Thyroid gland (tissue), 4 donors: ENCODE data around the gene PITRM1. TPM values are rescaled to one million over a fixed set of nuclear protein-coding genes. Genes with fewer than 3 reads are reported as not detected.

Experiments used
- DNase-seq, 2 donors: peaks; one replicate each; pipeline ENCODE4 v3.0.0-alpha.2; 2019
- H3K27ac ChIP-seq, 3 donors: fragments of 200-600 bp; sonication (generic); 1 replicate in 2 of 3; 2 replicates in 1 of 3; pipeline ENCODE4 v1.5.1; 2016 to 2019; ENCODE audit warnings: mild to moderate bottlenecking in 1 of 3, moderate library complexity in 1 of 3
- H3K27me3 ChIP-seq: fragments of 200-600 bp; sonication (generic); one replicate; pipeline ENCODE4 v1.5.1; 2019
- H3K36me3 ChIP-seq, 2 donors: fragments of 200-600 bp; sonication (generic); one replicate each; pipeline ENCODE4 v1.5.1; 2016 to 2019
- H3K4me1 ChIP-seq, 2 donors: fragments of 200-600 bp; sonication (generic); one replicate each; pipeline ENCODE4 v1.5.1; 2017 to 2019
- H3K4me3 ChIP-seq, 3 donors: fragments of 200-600 bp; sonication (generic); replicated peaks in 1 of 3; 1 replicate in 2 of 3; 2 replicates in 1 of 3; pipeline ENCODE4 v1.5.1; 2016; ENCODE audit warnings: mild to moderate bottlenecking in 1 of 3
- H3K9me3 ChIP-seq: fragments of 200-600 bp; sonication (generic); one replicate; pipeline ENCODE4 v1.5.1; 2017
- CTCF ChIP-seq, 6 experiments: fragments of 200-600 bp in 3 of 6; fragments of 450-650 bp in 3 of 6; sonication (generic) in 3 of 6; IDR thresholded peaks; one replicate each; pipeline ENCODE4 v1.5.1; 2016 to 2019; ENCODE audit warnings: antibody characterized with exemption in 6 of 6, mild to moderate bottlenecking in 2 of 6, inconsistent platforms in 1 of 6, moderate library complexity in 1 of 6
- POLR2A ChIP-seq, 2 donors: fragments of 450-650 bp; IDR thresholded peaks; one replicate each; pipeline ENCODE4 v1.6.1; 2017; ENCODE audit warnings: antibody characterized with exemption in 2 of 2, mild to moderate bottlenecking in 2 of 2, moderate library complexity in 1 of 2
- WGBS, 2 donors: methylation state at CpG; one replicate each; pipeline ENCODE4 v1.1.5; 2017; 5-methylcytosine and 5-hydroxymethylcytosine counted together
- intact Hi-C: fragments of 100-400 bp; cut with DNase I; formaldehyde crosslinking; loops from one replicate; pipeline ENCODE4 v1.15.1; 2023
- total RNA-seq, 4 donors: library from RNA; depleted of rRNA; stranded (reverse); fragments of >200 nt; gene quantifications; one replicate each; pipeline ENCODE4 v1.2.3, GENCODE V29; 2016

PITRM1 gene
- total RNA-seq, 4 donors from 2014 or later: 68.2 to 107 (median 86.2) TPM

DNA sequence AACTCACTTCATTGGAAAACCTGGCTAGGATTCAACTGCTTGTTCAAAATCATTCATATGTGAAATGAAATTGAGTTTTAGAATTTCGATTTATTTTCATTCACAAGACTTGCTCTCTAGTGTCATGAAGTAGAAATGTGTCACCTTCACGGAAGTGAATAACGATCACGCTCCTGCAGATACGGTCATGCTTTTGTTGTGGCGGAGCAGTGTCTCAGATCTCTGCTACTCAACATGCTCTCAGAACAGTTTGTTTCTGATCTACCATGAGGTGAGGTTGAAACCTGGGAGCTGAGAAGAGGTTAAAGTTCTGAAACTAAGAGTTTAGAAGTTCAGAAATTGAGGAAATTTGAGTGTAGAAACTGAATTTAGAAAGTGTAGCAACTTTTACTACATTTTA lies 13.8 kb upstream of the PITRM1 start:
- no peak for DNase-seq
- intact Hi-C loops: no loop called here
- TF ChIP-seq CTCF (IDR thresholded peaks at IDR 0.05) (no peak), POLR2A (IDR thresholded peaks at IDR 0.05) (no peak)
- Histone ChIP-seq H3K4me3 (no peak overlapping the region), H3K9me3 (no peaks in the 10 kb centered on the region), H3K4me1 (no peaks in the 10 kb centered on the region), H3K27ac (no peak overlapping the region), H3K27me3 (no peaks in the 10 kb centered on the region), H3K36me3 (no peaks in the 10 kb centered on the region)
- 88 to 90% methylated on average over 6 of the region's 6 CpGs for WGBS, 2 donors

GRCh38 chr10:3185386-3185785 lies 12.8 kb upstream of the PITRM1 start:
- Histone ChIP-seq H3K27ac (no peak overlapping the region), H3K4me3 (no peak overlapping the region), H3K9me3 (no peaks in the 10 kb centered on the region), H3K4me1 (no peaks in the 10 kb centered on the region), H3K36me3 (no peaks in the 10 kb centered on the region), H3K27me3 (no peaks in the 10 kb centered on the region)
- no peak for TF ChIP-seq CTCF (IDR thresholded peaks at IDR 0.05)
- TF ChIP-seq POLR2A (IDR thresholded peaks at IDR 0.05): no peak
- no peak for DNase-seq
- intact Hi-C loops: no loop called here
- 90 to 94% methylated on average over 5 to 6 of the region's 6 CpGs for WGBS, 2 donors

DNA sequence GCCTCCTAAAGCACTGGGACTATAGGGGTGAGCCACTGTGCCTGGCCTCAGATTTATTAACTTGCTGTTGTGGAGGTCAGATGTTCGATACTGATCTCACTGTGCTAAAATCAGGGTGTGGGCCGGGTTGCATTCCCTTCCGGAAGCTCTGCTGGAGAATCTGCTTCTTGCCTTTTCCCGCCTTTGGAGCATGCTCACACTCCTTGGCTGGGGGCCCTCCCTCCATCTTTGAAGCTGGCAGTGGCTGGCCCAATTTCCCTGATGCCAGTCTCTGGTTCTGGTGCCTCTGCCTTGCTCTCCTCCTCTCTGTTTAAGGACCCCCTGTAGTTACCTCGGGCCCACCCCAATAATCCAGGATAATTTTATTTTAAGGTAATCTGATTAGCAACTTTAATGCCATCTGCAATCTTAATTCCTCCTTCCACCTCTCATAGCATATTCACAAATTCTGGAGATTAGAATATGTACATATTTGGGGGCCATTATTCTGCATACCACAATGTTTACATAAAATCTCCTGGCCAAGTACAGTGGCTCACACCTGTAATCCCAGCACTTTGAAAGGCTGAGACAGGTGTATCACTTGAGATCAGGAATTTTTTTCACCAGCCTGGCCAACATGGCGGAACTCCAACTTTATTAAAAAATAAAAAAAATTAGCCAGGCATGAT lies 7.9 kb upstream of the PITRM1 start:
- intact Hi-C loops: no loop called here
- no peaks in the 10 kb centered on the region for H3K36me3 ChIP-seq
- no peak for DNase-seq
- H3K27ac ChIP-seq: no peak overlapping the region
- no peak overlapping the region for H3K4me3 ChIP-seq
- no peaks in the 10 kb centered on the region for H3K9me3 ChIP-seq
- H3K27me3 ChIP-seq: no peaks in the 10 kb centered on the region
- TF ChIP-seq CTCF (IDR thresholded peaks at IDR 0.05) (no peak), POLR2A (IDR thresholded peaks at IDR 0.05) (no peak)
- no peaks in the 10 kb centered on the region for H3K4me1 ChIP-seq
- WGBS, 2 donors: 89 to 90% methylated on average over 6 of the region's 6 CpGs

DNA sequence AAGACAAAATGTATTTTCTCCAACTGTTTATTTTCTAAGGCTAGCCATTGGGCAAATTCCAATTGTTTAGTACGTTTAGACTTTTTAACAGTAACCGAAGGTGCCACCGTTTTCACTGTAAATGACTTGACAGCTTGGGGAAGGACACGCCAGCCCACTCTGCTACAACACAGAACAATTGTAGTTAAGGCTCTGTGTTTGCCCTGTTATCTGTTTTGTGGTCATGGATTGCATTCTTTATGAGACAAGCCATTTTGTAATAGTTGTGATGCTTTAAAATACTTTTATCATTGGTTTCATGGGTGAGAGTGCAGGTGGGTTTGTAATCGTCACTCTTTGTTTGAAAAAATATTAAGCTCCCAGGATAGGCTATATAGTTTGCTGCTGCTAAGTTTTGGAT lies 6.6 kb upstream of the PITRM1 start:
- H3K9me3 ChIP-seq: no peaks in the 10 kb centered on the region
- H3K36me3 ChIP-seq: no peaks in the 10 kb centered on the region
- no peaks in the 10 kb centered on the region for H3K27me3 ChIP-seq
- no peak overlapping the region for H3K27ac ChIP-seq
- WGBS, 2 donors: 87 to 88% methylated on average over 5 of the region's 5 CpGs
- intact Hi-C loops: no loop called here
- H3K4me1 ChIP-seq: no peaks in the 10 kb centered on the region
- TF ChIP-seq CTCF (IDR thresholded peaks at IDR 0.05) (no peak), POLR2A (IDR thresholded peaks at IDR 0.05) (no peak)
- DNase-seq: no peak
- H3K4me3 ChIP-seq: no peak overlapping the region

DNA sequence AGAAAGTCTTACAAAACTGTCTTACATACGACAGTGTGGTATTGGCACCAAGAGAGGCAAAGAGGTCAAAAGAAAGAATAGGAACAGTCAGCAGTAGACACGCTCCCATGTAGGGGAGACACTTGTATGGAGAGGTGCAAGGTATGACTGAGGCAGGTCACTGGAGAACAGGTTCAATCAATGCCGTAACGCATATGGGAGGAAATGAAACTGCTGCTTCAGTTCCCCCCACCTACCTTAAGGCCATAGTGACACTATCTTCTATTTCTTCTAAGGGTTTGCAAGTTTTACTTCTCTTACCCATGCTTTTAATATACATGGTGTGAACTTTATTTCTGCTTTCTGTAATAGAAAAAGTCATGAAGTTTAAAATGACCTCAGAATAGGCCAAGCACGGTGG lies 5.5 kb upstream of the PITRM1 start:
- Histone ChIP-seq H3K27ac (no peak overlapping the region), H3K27me3 (no peaks in the 10 kb centered on the region), H3K4me1 (peaks cover 0 to 3% of the 10 kb centered on the region in 2 donors), H3K36me3 (no peaks in the 10 kb centered on the region), H3K9me3 (no peaks in the 10 kb centered on the region), H3K4me3 (no peak overlapping the region)
- no peak for DNase-seq
- TF ChIP-seq POLR2A (IDR thresholded peaks at IDR 0.05) (no peak), CTCF (IDR thresholded peaks at IDR 0.05) (no peak)
- WGBS, 2 donors: 91 to 94% methylated on average over 5 of the region's 5 CpGs
- intact Hi-C loops: no loop called here
